Ureter (tissue), 1 donor: Measurements from ENCODE around the gene KIAA1328. TPM values are rescaled to one million over a fixed set of nuclear protein-coding genes. Genes with fewer than 3 reads are reported as not detected.

Experiments used
- DNase-seq: peaks from one replicate; pipeline ENCODE4 v3.0.0-alpha.2; 2020; ENCODE audit warnings: low spot score
- total RNA-seq: library from RNA; stranded (reverse); gene quantifications from one replicate; pipeline ENCODE4 v1.2.4, GENCODE V29; 2023
- donor health status: DM: yes; HTN: yes; CAD: no.

The KIAA1328 gene
- total RNA-seq, 1 donor from 2014 or later: 19.0 TPM

DNA sequence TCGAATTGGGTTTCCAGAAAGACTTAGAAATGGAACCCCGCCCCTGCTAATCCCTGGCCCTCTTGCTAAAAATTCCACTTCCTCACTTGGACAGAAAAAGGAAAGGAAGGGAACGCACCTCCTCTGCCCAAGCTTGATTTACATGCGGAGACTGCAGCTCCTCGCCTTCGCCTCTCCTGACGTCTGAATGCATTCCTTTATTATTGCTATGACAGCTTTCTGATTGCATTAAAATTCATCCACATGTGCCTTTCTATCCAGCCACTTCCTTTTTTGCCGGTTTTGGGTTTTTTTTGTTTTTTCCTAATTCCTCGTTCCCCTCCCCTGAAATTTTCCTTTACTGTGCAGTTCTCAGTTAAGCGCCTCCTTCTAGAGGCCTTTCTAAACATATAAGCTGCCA lies 448.9 kb downstream of the KIAA1328 start:
- no peak for DNase-seq

Other genes starting within 250 kb of the KIAA1328 start
- 76.3 TPM for gene TPGS2, start 125 bp upstream of the KIAA1328 start, total RNA-seq